Measurements from ENCODE around the gene CNTN5. TPM values are rescaled to one million over a fixed set of nuclear protein-coding genes. Genes with fewer than 3 reads are reported as not detected.

The CNTN5 gene
- total RNA-seq, 4 donors from 2014 or later: not detected

- TF ChIP-seq CTCF (IDR thresholded peaks at IDR 0.05): no peak
- no peak for ATAC-seq (ENCODE audit: low FRiP score)
- no peak for DNase-seq (ENCODE audit: low spot score)
Measured at GRCh38 chr11:99968336-99968735, 947.6 kb downstream of the CNTN5 start.

GRCh38 chr11:99973993-99974392 is 953.2 kb downstream of the CNTN5 start:
- peak; percentile 83 for ATAC-seq (ENCODE audit: low FRiP score)
- no peak for DNase-seq (ENCODE audit: low spot score)
- TF ChIP-seq CTCF (IDR thresholded peaks at IDR 0.05): no peak

- DNase-seq (ENCODE audit: low spot score) (no peak), ATAC-seq (ENCODE audit: low FRiP score) (no peak)
- no peak for TF ChIP-seq CTCF (IDR thresholded peaks at IDR 0.05)
Measured at GRCh38 chr11:99979042-99979441, 958.3 kb downstream of the CNTN5 start.

GRCh38 chr11:99987821-99988470 is 967.2 kb downstream of the CNTN5 start:
- ATAC-seq (ENCODE audit: low FRiP score) (peak; percentile 80), DNase-seq (ENCODE audit: low spot score) (no peak)
- TF ChIP-seq CTCF (IDR thresholded peaks at IDR 0.05): no peak

GRCh38 chr11:99988471-99988837 is 967.7 kb downstream of the CNTN5 start:
- ATAC-seq (ENCODE audit: low FRiP score) (peak; percentile 33), DNase-seq (ENCODE audit: low spot score) (no peak)
- TF ChIP-seq CTCF (IDR thresholded peaks at IDR 0.05): no peak

GRCh38 chr11:100003985-100004384 is 983.2 kb downstream of the CNTN5 start:
- ATAC-seq (ENCODE audit: low FRiP score): no peak
- DNase-seq (ENCODE audit: low spot score): no peak
- no peak for TF ChIP-seq CTCF (IDR thresholded peaks at IDR 0.05)

- DNase-seq (ENCODE audit: low spot score) (no peak), ATAC-seq (ENCODE audit: low FRiP score) (peak; percentile 93)
- no peak for TF ChIP-seq CTCF (IDR thresholded peaks at IDR 0.05)
Measured at GRCh38 chr11:100004541-100004940, 983.8 kb downstream of the CNTN5 start.
